ENCODE data around the gene MCUB.
"Not testable (repeated sequence)": the region's sequence is repeated elsewhere in the genome, so short reads cannot be mapped to it uniquely, and the experiment has no call there.

The MCUB gene

GRCh38 chr4:109559983-109560686, at the start of gene MCUB:
Gene MCUB, plus strand, starts transcription at chr4:109560246. Its CDS starts 92 bp downstream, at chr4:109560338.
- DNase-seq (ENCODE audit: low spot score), result peak; percentile 90

DNA sequence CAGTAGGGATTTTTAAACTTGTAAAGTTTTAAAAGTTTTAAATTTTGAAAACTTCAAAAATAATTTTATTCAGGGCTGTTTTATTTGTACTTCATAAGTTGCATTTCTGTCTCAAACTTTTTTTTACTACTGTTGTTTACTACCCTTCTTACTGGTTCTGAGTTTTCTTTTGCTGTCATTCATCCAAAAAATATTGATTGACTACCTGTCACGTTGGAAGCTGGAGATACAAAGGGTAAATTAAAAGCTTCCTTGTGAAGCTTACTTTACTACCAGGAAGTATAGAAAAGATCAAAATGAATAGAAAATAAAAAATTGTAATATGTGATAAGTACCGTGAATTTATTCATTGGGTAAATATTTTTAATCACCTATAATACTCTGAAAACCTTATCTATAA, 49.4 kb upstream of the MCUB start:
- DNase-seq (ENCODE audit: low spot score), result no peak

DNA sequence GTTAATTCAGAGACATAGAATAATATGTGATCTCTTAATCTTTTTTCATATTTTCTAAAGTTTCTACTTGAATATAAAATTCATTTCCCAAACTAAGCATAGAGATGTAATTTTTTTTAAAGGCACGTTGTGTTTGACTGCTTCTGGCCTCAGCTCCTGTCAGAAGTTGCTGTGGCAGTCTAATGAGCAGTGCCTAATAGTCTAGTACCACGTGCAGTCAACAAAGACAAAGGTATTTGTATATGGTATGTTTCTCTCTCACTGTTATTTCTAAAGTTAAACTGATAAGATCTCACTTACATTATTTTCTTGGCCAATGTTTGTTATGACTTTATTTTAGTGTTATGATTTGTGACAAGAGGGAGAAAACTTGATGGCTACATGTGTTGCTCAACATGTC, 48.6 kb upstream of the MCUB start:
- no peak for DNase-seq (ENCODE audit: low spot score)

DNA sequence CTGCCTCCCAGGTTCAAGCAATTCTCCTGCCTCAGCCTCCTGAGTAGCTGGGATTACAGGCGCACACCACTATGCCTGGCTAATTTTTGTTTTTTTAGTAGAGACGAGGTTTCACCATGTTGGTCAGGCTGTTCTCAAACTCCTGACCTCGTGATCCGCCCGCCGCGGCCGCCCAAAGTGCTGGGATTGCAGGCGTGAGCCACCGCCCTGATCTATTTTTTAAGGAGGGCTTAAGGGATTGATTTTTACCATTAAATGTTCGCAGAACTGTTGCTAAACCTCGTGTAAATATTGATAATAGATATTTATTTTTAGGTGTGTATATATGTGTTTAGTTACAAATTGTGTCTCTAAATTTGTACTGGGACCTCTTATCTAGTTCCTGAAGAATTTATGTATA, 46.7 kb upstream of the MCUB start:
- not testable (repeated sequence) for DNase-seq (ENCODE audit: low spot score)

GRCh38 chr4:109532182-109532581, 27.9 kb upstream of the MCUB start:
- DNase-seq (ENCODE audit: low spot score), result no peak

DNA sequence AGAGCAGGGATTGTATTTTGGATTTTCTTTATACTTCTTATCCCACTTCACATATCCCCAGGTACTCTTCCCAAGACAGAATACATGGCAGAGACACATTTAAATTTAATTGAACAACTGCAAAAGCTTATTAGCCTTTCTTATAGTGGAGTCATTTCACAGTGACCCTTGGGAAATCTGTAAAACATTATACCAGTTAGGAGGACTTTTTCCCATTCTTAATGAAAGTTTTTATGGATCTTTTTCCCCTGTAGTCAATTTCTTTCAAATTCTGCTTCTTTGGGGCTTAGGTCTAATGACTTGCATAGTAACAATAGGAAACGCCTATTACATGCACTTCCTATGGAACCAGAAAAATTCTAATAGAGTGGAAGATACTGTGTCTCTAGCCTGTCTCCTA, 14.6 kb upstream of the MCUB start:
- DNase-seq (ENCODE audit: low spot score), result no peak

DNA sequence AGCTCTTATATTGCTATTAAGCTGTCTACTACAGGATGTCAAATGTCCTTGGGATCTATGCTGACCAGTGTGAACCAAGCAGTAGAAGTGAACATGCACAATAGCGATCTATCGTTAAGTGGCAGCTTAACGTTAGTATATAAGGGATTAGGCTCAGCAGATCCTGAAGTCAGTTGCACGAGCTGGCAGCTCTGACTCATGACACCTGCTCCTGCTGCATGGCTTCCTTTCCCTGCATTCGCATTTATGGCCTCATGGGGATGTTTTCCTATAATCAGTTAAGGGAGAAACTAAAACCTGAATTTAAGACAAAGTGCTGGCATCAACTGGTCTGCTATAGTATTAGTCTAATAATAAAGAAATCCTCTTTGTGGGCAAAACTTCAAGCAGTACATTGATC, 12.7 kb upstream of the MCUB start:
- no peak for DNase-seq (ENCODE audit: low spot score)

GRCh38 chr4:109548655-109549054, 11.4 kb upstream of the MCUB start:
- no peak for DNase-seq (ENCODE audit: low spot score)

DNA sequence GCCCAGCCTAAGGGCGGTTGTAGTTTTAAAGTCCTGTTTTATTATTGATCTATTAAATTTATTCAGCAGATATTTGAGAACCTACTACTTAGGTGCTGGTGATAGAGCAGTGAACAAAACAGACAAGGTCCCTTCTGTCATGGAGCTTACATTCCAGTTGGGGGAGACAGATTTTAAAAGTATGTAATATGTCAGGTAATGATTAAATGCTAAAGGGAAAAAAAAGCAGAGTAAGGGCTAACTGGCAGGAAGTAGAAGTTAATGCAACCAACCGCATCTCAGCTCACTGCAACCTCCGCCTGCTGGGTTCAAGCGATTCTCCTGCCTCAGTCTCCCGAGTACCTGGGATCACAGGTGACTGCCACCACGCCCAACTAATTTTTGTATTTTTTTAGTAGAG, 7.8 kb upstream of the MCUB start:
- DNase-seq (ENCODE audit: low spot score), result no peak

GRCh38 chr4:109553130-109553529, 6.9 kb upstream of the MCUB start:
- no peak for DNase-seq (ENCODE audit: low spot score)

GRCh38 chr4:109554971-109555370, 5.1 kb upstream of the MCUB start:
- no peak for DNase-seq (ENCODE audit: low spot score)

- DNase-seq (ENCODE audit: low spot score), result no peak
These were observed 2.6 kb upstream of the MCUB start for GRCh38 chr4:109557433-109557832.

- DNase-seq (ENCODE audit: low spot score), result not testable (repeated sequence)
These were observed 2.0 kb upstream of the MCUB start for GRCh38 chr4:109558095-109558494.

GRCh38 chr4:109559625-109559982, 442 bp upstream of the MCUB start:
- DNase-seq (ENCODE audit: low spot score), result peak; percentile 41

GRCh38 chr4:109560687-109561461, 828 bp downstream of the MCUB start:
- DNase-seq (ENCODE audit: low spot score), result peak; percentile 74

DNA sequence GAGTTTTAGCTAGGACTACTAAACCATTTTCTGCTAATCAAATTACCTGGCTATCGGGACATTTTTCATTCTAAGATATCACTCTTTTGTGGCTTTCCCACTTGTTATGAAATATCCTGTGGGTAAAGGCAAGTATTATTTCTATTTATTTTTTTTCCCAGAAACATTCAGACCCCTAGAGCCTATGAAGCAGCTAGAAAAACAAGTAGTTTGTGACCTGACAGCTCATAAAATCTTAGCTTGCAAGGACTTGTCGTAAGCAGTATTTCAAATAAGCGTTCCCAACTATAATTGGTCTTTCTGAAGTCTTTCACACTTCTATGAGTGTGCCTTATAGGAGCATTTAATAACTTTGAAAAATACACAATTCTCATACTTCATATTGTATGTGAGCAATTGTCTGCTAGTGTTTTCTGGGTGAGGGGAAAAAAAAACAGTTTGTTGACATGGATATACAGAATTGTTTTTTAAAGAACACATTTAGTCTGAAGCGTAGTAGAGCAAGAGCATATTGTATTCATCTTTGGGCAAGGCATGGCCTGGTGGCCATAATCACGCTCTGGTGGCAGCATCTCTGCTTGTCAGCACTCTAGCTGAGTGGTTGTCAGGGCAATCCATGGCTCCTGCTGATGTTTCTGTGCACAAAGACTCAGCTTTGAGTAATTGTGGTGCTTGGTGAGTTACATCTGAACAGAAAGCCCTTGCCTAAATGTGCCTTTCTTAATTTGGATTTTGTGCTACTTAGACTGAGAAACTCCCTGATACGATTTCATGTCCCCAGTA, 2.6 kb downstream of the MCUB start:
- no peak for DNase-seq (ENCODE audit: low spot score)

DNA sequence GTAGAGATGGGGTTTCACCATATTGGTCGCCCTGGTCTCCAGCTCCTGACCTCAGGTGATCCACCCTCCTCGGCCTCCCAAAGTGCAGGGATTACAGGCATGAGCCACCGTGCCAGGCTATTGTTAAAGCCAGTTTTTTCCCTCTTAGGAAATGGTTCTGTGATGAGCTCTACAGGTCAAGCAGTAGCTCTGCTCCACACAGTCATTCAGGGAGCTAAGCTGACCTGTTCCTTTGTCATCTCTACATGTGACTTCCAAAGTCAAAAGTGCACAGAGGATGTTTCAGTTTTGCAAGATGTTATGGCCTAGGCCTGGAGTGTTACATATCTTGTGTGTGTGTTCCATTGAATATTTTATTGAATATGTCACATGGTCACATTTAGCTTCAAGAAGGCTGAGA, 11.4 kb downstream of the MCUB start:
- DNase-seq (ENCODE audit: low spot score), result no peak

- no peak for DNase-seq (ENCODE audit: low spot score)
These were observed 12.1 kb downstream of the MCUB start for GRCh38 chr4:109572154-109572553.

DNA sequence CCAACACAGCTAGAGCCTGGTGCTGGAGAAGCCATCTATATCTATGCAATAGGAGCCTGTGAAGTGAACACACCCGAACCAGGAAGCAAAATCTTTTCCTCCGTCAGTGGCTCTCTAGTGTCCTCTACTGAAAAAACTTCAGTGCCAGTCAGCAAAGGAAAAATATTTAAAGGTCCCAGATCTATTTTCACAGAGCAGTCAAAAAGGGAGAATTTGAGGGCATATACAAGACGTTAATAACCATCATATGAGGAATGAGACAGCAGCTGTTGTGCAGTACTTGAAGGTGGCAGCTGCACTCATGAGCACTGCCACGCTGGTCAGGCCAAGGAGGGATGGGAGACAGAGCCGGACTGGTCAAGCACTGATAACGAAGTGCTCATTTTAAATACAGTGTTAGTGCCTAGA, 14.4 kb downstream of the MCUB start:
- no peak for DNase-seq (ENCODE audit: low spot score)

DNA sequence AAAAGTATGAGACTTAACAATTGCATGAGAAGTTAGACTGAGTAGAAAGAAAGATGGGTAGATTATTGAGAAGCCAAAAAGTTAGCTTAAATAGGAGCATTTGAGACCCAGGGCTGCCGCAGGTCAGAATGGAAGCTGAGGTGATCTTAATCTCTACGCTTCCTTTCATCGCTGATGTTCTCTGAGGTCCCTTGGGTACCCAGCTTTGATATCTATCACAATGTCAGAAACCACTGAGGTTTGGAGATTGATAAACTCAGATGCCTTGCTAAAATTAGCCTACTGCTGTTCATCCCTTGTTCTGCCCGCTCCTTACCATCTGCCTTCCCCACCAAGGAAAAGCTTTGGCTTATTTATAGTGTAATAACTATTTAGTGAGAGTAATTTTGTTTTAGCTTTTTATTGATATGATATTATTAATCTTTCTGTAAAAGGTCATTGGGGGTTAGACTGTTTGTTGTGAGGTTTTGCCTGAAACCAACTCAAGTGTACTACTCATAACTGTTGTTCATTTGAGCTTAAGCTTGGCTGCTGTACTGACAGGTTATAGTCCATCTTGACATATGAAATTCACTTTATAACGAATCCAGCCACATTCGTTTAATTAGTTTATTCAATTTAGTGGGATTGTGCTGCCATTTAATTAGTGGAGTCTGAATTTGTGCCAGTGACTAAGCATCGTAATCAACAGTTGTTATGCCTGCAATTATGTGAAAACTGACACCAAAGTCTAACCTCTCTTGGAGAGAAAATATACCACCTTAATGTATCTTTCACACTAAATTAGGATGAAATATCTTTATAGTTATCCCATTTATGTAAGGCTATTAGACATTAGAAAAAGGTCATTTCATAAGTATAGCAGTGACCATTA, 15.1 kb downstream of the MCUB start:
- DNase-seq (ENCODE audit: low spot score), result no peak

DNA sequence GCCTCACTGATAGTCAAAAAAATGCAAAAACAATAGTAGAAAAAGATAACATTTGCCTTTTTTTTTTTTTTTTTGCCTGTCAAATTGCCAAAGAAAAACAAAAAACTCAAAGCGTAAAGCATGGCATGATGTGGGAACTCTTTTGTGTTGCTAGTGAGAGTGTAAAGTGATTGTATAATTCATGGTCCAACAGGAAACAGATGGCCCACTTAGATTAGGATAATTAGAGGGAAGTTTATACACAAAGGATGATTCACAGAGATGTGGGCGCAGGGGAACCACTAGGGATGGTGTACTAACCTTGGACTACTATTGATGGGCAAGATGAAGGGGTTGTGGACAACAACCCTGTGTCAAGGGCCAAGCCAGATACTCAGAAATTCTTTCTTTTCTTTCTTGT, 16.4 kb downstream of the MCUB start:
- no peak for DNase-seq (ENCODE audit: low spot score)

DNA sequence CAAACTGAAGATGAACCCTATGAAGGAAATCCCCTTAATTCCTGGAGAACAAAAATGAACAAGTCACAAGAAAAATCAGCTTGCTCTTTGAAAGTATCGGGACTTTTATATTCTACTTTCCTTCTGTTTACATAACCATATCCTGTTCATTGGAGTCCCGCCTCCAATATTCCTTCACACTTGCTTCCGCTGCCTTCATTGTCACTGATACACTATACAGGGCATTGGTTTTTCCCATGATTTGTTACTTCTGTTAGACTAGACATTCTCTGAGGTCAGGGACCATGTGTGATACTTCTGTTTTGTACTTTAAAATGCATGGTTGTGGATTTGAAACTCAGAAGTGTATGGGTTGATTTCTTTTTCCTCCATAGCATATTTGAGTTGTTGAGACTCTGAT, 18.8 kb downstream of the MCUB start:
- DNase-seq (ENCODE audit: low spot score), result no peak
